Ishikawa (cell line): Measurements from ENCODE around the gene SASH1.

Source experiments
- CEBPB ChIP-seq: IDR thresholded peaks from 2 replicates; pipeline ENCODE4 v1.6.1; 2012
- CREB1 ChIP-seq: IDR thresholded peaks from 2 replicates; pipeline ENCODE4 v1.6.1; 2012; ENCODE audit warnings: low read depth
- EGR1 ChIP-seq: IDR thresholded peaks from 2 replicates; pipeline ENCODE4 v1.6.1; 2012
- EP300 ChIP-seq: IDR thresholded peaks from 2 replicates; pipeline ENCODE4 v1.6.1; 2012; ENCODE audit warnings: borderline replicate concordance
- FOXM1 ChIP-seq: IDR thresholded peaks from 2 replicates; pipeline ENCODE4 v1.6.1; 2012; ENCODE audit warnings: low read depth, borderline replicate concordance
- NFIC ChIP-seq: IDR thresholded peaks from 2 replicates; pipeline ENCODE4 v1.6.1; 2012
- RAD21 ChIP-seq: IDR thresholded peaks from 2 replicates; pipeline ENCODE4 v1.6.1; 2012; ENCODE audit warnings: low read depth
- TAF1 ChIP-seq: IDR thresholded peaks from 2 replicates; pipeline ENCODE4 v1.6.1; 2012; ENCODE audit warnings: low read depth, mild to moderate bottlenecking
- TCF12 ChIP-seq: IDR thresholded peaks from 2 replicates; pipeline ENCODE4 v1.6.1; 2012; ENCODE audit warnings: low read depth
- TEAD4 ChIP-seq: IDR thresholded peaks from 2 replicates; pipeline ENCODE4 v1.6.1; 2012
- YY1 ChIP-seq: IDR thresholded peaks from 2 replicates; pipeline ENCODE4 v1.6.1; 2012; ENCODE audit warnings: low read depth
- ZBTB7A ChIP-seq: IDR thresholded peaks from 2 replicates; pipeline ENCODE4 v1.6.1; 2012; ENCODE audit warnings: low read depth
- TF ChIP-seq, protein P1 (sequence below): IDR thresholded peaks from 2 replicates; pipeline ENCODE4 v1.6.1; 2012
- TF ChIP-seq, protein P2 (sequence below): IDR thresholded peaks from 2 replicates; pipeline ENCODE4 v1.6.1; 2012; ENCODE audit warnings: low read depth, mild to moderate bottlenecking
- TF ChIP-seq, protein P3 (sequence below): IDR thresholded peaks from 2 replicates; pipeline ENCODE4 v1.6.1; 2012

The SASH1 gene

DNA sequence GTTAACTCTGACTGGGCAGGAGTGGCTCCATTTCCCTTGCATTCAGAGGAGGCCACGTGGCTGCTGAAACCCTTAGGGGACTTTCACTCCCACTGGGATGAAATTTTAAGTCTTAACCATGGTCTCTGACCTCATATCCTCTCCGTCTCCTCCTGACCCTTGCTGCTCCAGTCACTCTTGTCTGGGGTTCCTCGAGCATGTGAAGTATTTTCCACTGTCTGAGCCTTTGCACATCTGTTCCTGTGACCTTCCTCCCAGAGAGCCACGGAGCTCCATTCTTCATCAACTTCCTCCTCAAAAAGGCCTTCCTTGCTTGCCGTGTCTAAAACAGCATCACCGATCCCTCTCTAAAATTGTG lies 251.2 kb downstream of the SASH1 start:
- TF ChIP-seq, protein P1, sequence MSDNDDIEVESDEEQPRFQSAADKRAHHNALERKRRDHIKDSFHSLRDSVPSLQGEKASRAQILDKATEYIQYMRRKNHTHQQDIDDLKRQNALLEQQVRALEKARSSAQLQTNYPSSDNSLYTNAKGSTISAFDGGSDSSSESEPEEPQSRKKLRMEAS: no peak

DNA sequence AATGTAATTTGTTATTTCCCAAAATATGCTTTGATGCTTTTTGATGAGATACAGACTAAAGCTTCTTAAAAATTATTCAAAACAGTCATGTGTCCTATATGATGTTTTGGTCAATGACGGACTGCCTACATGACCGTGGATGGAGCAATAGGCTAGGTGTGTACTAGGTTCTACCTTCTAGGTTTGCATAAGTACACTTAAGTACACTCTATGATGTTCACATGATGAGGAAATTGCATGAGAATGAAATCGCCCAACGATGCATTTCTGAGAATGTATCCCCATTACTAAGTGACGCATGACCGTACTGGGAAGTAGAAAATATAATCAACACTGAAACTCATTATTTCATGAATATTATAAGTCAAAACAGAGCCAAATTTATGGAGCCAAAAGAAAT lies 252.9 kb downstream of the SASH1 start:
- TF ChIP-seq NFIC (no peak), TCF12 (no peak), TAF1 (no peak), TEAD4 (no peak), YY1 (no peak), FOXM1 (no peak)
- TF ChIP-seq, protein P2, sequence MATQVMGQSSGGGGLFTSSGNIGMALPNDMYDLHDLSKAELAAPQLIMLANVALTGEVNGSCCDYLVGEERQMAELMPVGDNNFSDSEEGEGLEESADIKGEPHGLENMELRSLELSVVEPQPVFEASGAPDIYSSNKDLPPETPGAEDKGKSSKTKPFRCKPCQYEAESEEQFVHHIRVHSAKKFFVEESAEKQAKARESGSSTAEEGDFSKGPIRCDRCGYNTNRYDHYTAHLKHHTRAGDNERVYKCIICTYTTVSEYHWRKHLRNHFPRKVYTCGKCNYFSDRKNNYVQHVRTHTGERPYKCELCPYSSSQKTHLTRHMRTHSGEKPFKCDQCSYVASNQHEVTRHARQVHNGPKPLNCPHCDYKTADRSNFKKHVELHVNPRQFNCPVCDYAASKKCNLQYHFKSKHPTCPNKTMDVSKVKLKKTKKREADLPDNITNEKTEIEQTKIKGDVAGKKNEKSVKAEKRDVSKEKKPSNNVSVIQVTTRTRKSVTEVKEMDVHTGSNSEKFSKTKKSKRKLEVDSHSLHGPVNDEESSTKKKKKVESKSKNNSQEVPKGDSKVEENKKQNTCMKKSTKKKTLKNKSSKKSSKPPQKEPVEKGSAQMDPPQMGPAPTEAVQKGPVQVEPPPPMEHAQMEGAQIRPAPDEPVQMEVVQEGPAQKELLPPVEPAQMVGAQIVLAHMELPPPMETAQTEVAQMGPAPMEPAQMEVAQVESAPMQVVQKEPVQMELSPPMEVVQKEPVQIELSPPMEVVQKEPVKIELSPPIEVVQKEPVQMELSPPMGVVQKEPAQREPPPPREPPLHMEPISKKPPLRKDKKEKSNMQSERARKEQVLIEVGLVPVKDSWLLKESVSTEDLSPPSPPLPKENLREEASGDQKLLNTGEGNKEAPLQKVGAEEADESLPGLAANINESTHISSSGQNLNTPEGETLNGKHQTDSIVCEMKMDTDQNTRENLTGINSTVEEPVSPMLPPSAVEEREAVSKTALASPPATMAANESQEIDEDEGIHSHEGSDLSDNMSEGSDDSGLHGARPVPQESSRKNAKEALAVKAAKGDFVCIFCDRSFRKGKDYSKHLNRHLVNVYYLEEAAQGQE: no peak
- TF ChIP-seq, protein P3, sequence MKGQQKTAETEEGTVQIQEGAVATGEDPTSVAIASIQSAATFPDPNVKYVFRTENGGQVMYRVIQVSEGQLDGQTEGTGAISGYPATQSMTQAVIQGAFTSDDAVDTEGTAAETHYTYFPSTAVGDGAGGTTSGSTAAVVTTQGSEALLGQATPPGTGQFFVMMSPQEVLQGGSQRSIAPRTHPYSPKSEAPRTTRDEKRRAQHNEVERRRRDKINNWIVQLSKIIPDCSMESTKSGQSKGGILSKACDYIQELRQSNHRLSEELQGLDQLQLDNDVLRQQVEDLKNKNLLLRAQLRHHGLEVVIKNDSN: no peak

DNA sequence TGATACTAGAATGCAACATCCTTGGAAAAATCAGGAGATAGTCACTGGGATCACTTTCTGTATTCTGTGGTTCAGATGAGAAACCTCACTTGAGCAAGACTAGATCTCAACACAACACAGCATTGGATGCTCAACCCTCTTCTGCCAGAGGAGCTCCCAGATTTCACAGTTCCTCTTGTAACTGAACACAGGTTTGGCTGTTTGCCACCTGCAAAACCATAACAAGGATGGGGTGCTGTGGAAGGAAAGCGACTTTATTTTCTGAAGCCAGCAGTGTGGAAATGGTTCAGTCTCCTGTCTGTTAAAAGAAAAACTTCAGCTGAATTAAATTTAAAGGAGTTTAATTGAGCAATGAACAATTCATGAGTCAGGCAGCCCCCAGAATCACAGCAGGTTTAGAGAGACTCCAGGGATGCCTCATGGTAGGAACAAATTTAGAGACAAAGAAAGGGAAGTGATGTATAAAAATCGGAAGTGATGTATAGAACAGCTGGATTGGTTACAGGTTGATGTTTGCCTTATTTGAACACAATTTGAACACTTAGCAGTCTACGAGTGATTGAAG lies 254.3 kb downstream of the SASH1 start:
- TF ChIP-seq TEAD4: no peak
- TF ChIP-seq ZBTB7A: no peak
- TF ChIP-seq EGR1: no peak
- TF ChIP-seq, protein P2: no peak
- no peak for TF ChIP-seq RAD21

DNA sequence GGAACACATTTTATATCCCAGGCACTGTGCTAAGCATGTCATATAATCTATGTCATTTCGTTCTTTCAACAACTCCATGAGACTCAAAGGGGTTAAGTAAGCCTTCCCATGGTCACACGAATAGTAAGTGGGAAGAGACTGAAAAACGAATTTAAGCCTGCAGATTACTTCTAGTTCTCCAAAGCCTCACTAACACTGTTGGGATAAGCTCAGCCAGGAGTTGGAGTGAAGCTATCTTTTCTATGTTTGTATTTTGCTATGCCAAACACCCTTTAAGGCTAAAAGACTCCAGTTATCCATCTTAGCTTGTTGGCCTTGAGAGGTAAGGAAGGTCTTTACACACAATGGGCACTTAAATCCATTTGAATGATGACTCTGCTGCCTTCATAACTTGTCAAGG lies 256.1 kb downstream of the SASH1 start:
- TF ChIP-seq TCF12: no peak
- TF ChIP-seq CREB1: no peak
- no peak for TF ChIP-seq TEAD4
- TF ChIP-seq TAF1: no peak
- no peak for TF ChIP-seq CEBPB
- TF ChIP-seq YY1: no peak
- TF ChIP-seq, protein P3: no peak
- TF ChIP-seq, protein P2: no peak
- TF ChIP-seq FOXM1: no peak
- TF ChIP-seq NFIC: no peak
- no peak for TF ChIP-seq ZBTB7A
- no peak for TF ChIP-seq EP300
- no peak for TF ChIP-seq EGR1
- TF ChIP-seq, protein P1: no peak
- TF ChIP-seq RAD21: no peak

DNA sequence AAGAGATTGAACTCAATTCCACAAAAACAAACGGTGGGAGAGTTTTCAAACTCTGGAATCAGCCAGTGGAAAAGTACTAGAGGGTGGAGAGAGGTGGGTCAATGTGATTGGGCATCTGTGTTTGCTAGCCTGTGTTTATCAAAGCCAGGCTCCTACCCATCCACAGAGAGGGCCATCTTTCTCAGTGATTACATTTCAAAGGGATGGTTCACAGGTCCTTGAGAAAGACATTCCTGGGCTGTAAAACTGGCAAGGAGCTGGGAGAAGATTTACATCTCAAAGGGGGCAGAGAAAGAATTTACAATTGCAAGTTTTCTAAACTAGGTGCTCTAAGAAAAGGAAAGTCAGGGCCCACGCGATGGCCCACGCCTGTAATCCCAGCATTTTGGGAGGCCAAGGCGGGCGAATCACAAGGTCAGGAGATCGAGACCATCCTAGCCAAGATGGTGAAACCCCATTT lies 257.4 kb downstream of the SASH1 start:
- TF ChIP-seq ZBTB7A: no peak
- TF ChIP-seq, protein P3: no peak
